Fibroblast of skin of right biceps (primary cell): Measurements from ENCODE around the gene WFDC6.
A peak's percentile ranks its signal among the peaks of the same experiment; 100 is the strongest.
"Not testable (repeated sequence)": the region's sequence is repeated elsewhere in the genome, so short reads cannot be mapped to it uniquely, and the experiment has no call there.

Source experiments
- DNase-seq: peaks from one replicate; pipeline ENCODE4 v3.0.0-alpha.2; 2013

Gene WFDC6

GRCh38 chr20:45539382-45539781 lies at the start of gene WFDC6:
WFDC6 (minus strand) TSS chr20:45539482; CDS start chr20:45539407, 75 bp downstream.
- no peak for DNase-seq

GRCh38 chr20:45588800-45589199 lies 49.5 kb upstream of the WFDC6 start:
- DNase-seq, result no peak

GRCh38 chr20:45585986-45586385 lies 46.7 kb upstream of the WFDC6 start:
- DNase-seq, result not testable (repeated sequence)

GRCh38 chr20:45584294-45584693 lies 45.0 kb upstream of the WFDC6 start:
- not testable (repeated sequence) for DNase-seq

- no peak for DNase-seq
These were observed 44.2 kb upstream of the WFDC6 start for GRCh38 chr20:45583502-45583901.

GRCh38 chr20:45581702-45582101 lies 42.4 kb upstream of the WFDC6 start:
- peak; percentile 2 for DNase-seq

GRCh38 chr20:45579184-45579583 lies 39.9 kb upstream of the WFDC6 start, which contains the start of gene WFDC8:
WFDC8 (minus strand) TSS chr20:45579284; CDS start chr20:45579247, 37 bp downstream.
- DNase-seq, result no peak

- no peak for DNase-seq
These were observed 38.9 kb upstream of the WFDC6 start for GRCh38 chr20:45578231-45578630.

- DNase-seq, result peak; percentile 5
These were observed 37.7 kb upstream of the WFDC6 start for GRCh38 chr20:45576995-45577394.

GRCh38 chr20:45575931-45576330 lies 36.6 kb upstream of the WFDC6 start:
- no peak for DNase-seq

- not testable (repeated sequence) for DNase-seq
These were observed 30.4 kb upstream of the WFDC6 start for GRCh38 chr20:45569650-45570049.

- DNase-seq, result no peak
These were observed 25.5 kb upstream of the WFDC6 start for GRCh38 chr20:45564760-45565276.

GRCh38 chr20:45555198-45555597 lies 15.9 kb upstream of the WFDC6 start:
- DNase-seq, result no peak

- no peak for DNase-seq
These were observed 13.2 kb upstream of the WFDC6 start for GRCh38 chr20:45552456-45552855.

GRCh38 chr20:45550765-45551164 lies 11.5 kb upstream of the WFDC6 start:
- no peak for DNase-seq

GRCh38 chr20:45548410-45548809 lies 9.1 kb upstream of the WFDC6 start:
- no peak for DNase-seq

GRCh38 chr20:45547206-45547770 lies 8.0 kb upstream of the WFDC6 start, which contains the start of gene EPPIN:
EPPIN (minus strand) TSS chr20:45547401; CDS start chr20:45547357, 44 bp downstream.
- DNase-seq, result no peak

GRCh38 chr20:45545754-45546453 lies 6.6 kb upstream of the WFDC6 start:
- peak; percentile 17 for DNase-seq

GRCh38 chr20:45545351-45545750 lies 6.1 kb upstream of the WFDC6 start:
- no peak for DNase-seq

- no peak for DNase-seq
These were observed 978 bp downstream of the WFDC6 start for GRCh38 chr20:45538209-45538799.

GRCh38 chr20:45527294-45527693 lies 12.0 kb downstream of the WFDC6 start:
- DNase-seq, result no peak

- DNase-seq, result no peak
These were observed 15.5 kb downstream of the WFDC6 start for GRCh38 chr20:45523821-45524220.

- no peak for DNase-seq
These were observed 21.0 kb downstream of the WFDC6 start for GRCh38 chr20:45518282-45518681.
